ENCODE data around the gene LRRC14B. TPM values are rescaled to one million over a fixed set of nuclear protein-coding genes. Genes with fewer than 3 reads are reported as not detected.

Gene LRRC14B
- total and polyA plus RNA-seq, 2 of the 13 experiments (the other 11 are each of a cell fraction or from before 2014, with no cell fraction given) = not detected

- ChIA-PET CTCF (ENCODE audit: low intra/inter-chr PET ratio, low total read pairs) (no interaction called here), POLR2A (no interaction called here)
- no peaks in the 10 kb centered on the region for H3K4me1 ChIP-seq (ENCODE audit: insufficient read depth, low read length)
- H3K36me3 ChIP-seq (replicated peaks in 1 of 2; ENCODE audit: control insufficient read depth in 1 of 2, insufficient read depth in 2 of 2, low read length in 2 of 2) = 0 out of 5 replicates have a peak, but pooled peaks cover 0 to 3% of the 10 kb centered on the region in 2 experiments
- H2AFZ ChIP-seq (ENCODE audit: low read length) = no peak overlapping the region
- no peaks in the 10 kb centered on the region for H3K79me2 ChIP-seq (ENCODE audit: insufficient read depth, low read length)
- no peak overlapping the region for H3K4me3 ChIP-seq (replicated peaks in 1 of 3; ENCODE audit: insufficient read depth in 1 of 3, low read depth in 2 of 3, low read length in 3 of 3)
- 94% methylated on average over 10 of the region's 12 CpGs for WGBS (ENCODE audit: low lambda C conversion rate)
- no TSS peak for BruUV-seq (replicated peaks)
- H3K9ac ChIP-seq (ENCODE audit: insufficient read depth, low read depth, low read length) = no peak overlapping the region
- H3K27ac ChIP-seq (ENCODE audit: extremely low read length, insufficient read depth, low read length) = no peak overlapping the region
- no peaks in the 10 kb centered on the region for H3K9me3 ChIP-seq (ENCODE audit: low read length)
- no peak for TF ChIP-seq REST (IDR thresholded peaks at IDR 0.05; ENCODE audit: borderline replicate concordance in 1 of 2, low read depth in 1 of 2, low read length in 2 of 2)
- TF ChIP-seq ZNF607 (CRISPR knock-in tag; IDR thresholded peaks at IDR 0.05; ENCODE audit: borderline replicate concordance) = no peak
- TF ChIP-seq MAFK (conservative IDR thresholded peaks at IDR 0.05 in 1 of 2, IDR thresholded peaks at IDR 0.05 in 1 of 2; ENCODE audit: low read length in 2 of 2) = no peak
- no peak for TF ChIP-seq IRF2 (CRISPR knock-in tag; IDR thresholded peaks at IDR 0.05)
- TF ChIP-seq ZFP90 (CRISPR knock-in tag; IDR thresholded peaks at IDR 0.05; ENCODE audit: borderline replicate concordance) = no peak
- no peak for TF ChIP-seq ATM (IDR thresholded peaks at IDR 0.05; ENCODE audit: borderline replicate concordance)
- no peak for TF ChIP-seq DPF2 (CRISPR knock-in tag; IDR thresholded peaks at IDR 0.05; ENCODE audit: borderline replicate concordance, low read depth)
- TF ChIP-seq JUND (CRISPR knock-in tag; IDR thresholded peaks at IDR 0.05) = no peak
- TF ChIP-seq DNMT3B (CRISPR knock-in tag; conservative IDR thresholded peaks at IDR 0.05) = no peak
- TF ChIP-seq SAFB2 (CRISPR knock-in tag; IDR thresholded peaks at IDR 0.05; ENCODE audit: borderline replicate concordance, low read depth) = no peak
- no peak for TF ChIP-seq FOXJ3 (CRISPR knock-in tag; IDR thresholded peaks at IDR 0.05; ENCODE audit: borderline replicate concordance)
- H3K4me2 ChIP-seq (ENCODE audit: low read depth, low read length) = no peak overlapping the region
- in situ Hi-C loops (cut with HindIII; ENCODE audit: extremely low pct_ligation_motif_present, low pct_unique_long_range_greater_than_20kb) (no loop called here), intact Hi-C loops (cut with micrococcal nuclease; ENCODE audit: unreplicated experiment) (no loop called here)
- FAIRE-seq (no peak), DNase-seq (ENCODE audit: low spot score) (no peak), ATAC-seq (no peak; the same call in 2 of the 3 replicates)
- H3K27me3 ChIP-seq (ENCODE audit: control insufficient read depth in 1 of 2, insufficient read depth in 2 of 2, low read length in 2 of 2) = no peaks in the 10 kb centered on the region
- no peaks in the 10 kb centered on the region; the same call in 1 of the 2 replicates for H4K20me1 ChIP-seq (ENCODE audit: insufficient read depth, low read length)
Measured at GRCh38 chr5:197892-198489, 6.7 kb downstream of the LRRC14B start.
